SU-DHL-6 (cell line): ENCODE results near the gene LEF1.

Experiments
- CTCF ChIP-seq: fragments of 200-600 bp; sonication (generic); IDR thresholded peaks from one replicate; pipeline ENCODE4 v1.5.1; 2017; ENCODE audit warnings: antibody characterized with exemption, mild to moderate bottlenecking, low read length, moderate library complexity; ENCODE audit not compliant: insufficient read depth, poor library complexity, severe bottlenecking
- EZH2phosphoT487 ChIP-seq: fragments of 200-600 bp; sonication (generic), shearing (Covaris generic); conservative IDR thresholded peaks from 2 replicates; pipeline ENCODE4 v1.6.1; 2018; ENCODE audit warnings: mild to moderate bottlenecking, antibody characterized with exemption, low read length, moderate library complexity, mixed read lengths

DNA sequence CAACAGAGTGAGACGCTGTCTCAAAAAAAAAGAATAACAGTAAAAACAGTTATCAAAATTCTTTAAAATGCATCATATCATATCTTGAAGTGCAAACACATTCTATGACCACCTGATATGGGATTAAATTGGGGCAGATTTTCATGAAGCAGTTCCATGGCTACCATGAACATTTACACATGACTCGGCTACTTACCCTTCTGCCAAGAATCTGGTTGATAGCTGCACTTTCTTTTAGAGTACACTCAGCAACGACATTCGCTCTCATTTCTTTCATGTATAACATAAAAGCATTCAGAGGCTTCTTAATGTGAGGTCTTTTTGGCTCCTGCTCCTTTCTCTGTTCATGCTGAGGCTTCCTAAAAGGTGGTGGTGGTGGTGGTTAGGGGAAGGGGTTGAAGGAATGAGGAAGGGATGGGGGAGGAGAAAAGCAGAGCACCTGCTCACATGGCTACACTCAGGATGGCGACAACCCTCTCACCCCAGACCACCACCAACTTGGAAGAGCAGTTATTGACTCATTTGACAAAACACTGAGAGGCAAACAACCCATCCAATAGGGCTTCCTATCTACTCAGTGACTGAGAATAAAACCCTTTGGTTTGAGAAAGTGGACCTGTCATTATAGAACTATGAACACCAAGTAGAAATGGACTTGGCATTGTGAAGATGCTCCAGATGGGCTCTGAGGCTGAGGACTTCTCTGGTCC lies 90.6 kb downstream of the LEF1 start:
- TF ChIP-seq CTCF: no peak
- TF ChIP-seq EZH2phosphoT487: no peak
